ENCODE measurements around the gene SKI. TPM values are rescaled to one million over a fixed set of nuclear protein-coding genes. Genes with fewer than 3 reads are reported as not detected.

SKI gene
- total RNA-seq, 2 experiments from 2014 or later = 4.7 to 11.7 TPM

DNA sequence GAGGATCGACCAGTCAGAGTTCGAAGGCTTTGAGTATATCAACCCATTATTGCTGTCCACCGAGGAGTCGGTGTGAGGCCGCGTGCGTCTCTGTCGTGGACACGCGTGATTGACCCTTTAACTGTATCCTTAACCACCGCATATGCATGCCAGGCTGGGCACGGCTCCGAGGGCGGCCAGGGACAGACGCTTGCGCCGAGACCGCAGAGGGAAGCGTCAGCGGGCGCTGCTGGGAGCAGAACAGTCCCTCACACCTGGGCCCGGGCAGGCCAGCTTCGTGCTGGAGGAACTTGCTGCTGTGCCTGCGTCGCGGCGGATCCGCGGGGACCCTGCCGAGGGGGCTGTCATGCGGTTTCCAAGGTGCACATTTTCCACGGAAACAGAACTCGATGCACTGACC, 43.2 kb upstream of the SKI start:
- Histone ChIP-seq H3K4me3 (ENCODE audit: low read depth, low read length, poor library complexity, severe bottlenecking) (no peak overlapping the region), H3K4me2 (ENCODE audit: low read length) (no peak overlapping the region), H3K9me2 (ENCODE audit: insufficient read depth, low read length) (no peaks in the 10 kb centered on the region), H2AFZ (ENCODE audit: low read length) (no peak overlapping the region), H4K20me1 (ENCODE audit: insufficient read depth, low read length) (no peaks in the 10 kb centered on the region), H3K36me3 (ENCODE audit: insufficient read depth, low read length) (no peaks in the 10 kb centered on the region), H3K4me1 (ENCODE audit: insufficient read depth, low read length, poor library complexity, severe bottlenecking) (peaks cover 11% of the 10 kb centered on the region), H3K9me3 (ENCODE audit: low read length) (no peaks in the 10 kb centered on the region), H3K79me2 (ENCODE audit: insufficient read depth, low read depth, low read length) (no peaks in the 10 kb centered on the region), H3K27ac (ENCODE audit: low read depth, low read length, poor library complexity, severe bottlenecking) (no peak overlapping the region)
- ChIA-PET CTCF (ENCODE audit: unreplicated experiment) (no interaction called here), POLR2A (no interaction called here)
- no TSS peak for BruUV-seq (replicated peaks)
- intact Hi-C loops (cut with micrococcal nuclease; ENCODE audit: unreplicated experiment) = no loop called here
- DNase-seq (ENCODE audit: low spot score) = no peak
- TF ChIP-seq, protein P1, sequence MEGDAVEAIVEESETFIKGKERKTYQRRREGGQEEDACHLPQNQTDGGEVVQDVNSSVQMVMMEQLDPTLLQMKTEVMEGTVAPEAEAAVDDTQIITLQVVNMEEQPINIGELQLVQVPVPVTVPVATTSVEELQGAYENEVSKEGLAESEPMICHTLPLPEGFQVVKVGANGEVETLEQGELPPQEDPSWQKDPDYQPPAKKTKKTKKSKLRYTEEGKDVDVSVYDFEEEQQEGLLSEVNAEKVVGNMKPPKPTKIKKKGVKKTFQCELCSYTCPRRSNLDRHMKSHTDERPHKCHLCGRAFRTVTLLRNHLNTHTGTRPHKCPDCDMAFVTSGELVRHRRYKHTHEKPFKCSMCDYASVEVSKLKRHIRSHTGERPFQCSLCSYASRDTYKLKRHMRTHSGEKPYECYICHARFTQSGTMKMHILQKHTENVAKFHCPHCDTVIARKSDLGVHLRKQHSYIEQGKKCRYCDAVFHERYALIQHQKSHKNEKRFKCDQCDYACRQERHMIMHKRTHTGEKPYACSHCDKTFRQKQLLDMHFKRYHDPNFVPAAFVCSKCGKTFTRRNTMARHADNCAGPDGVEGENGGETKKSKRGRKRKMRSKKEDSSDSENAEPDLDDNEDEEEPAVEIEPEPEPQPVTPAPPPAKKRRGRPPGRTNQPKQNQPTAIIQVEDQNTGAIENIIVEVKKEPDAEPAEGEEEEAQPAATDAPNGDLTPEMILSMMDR (conservative IDR thresholded peaks at IDR 0.05; ENCODE audit: low read length) = no peak
- no peak for TF ChIP-seq EZH2phosphoT487 (IDR thresholded peaks at IDR 0.05; ENCODE audit: borderline replicate concordance, low read depth, low read length)

DNA sequence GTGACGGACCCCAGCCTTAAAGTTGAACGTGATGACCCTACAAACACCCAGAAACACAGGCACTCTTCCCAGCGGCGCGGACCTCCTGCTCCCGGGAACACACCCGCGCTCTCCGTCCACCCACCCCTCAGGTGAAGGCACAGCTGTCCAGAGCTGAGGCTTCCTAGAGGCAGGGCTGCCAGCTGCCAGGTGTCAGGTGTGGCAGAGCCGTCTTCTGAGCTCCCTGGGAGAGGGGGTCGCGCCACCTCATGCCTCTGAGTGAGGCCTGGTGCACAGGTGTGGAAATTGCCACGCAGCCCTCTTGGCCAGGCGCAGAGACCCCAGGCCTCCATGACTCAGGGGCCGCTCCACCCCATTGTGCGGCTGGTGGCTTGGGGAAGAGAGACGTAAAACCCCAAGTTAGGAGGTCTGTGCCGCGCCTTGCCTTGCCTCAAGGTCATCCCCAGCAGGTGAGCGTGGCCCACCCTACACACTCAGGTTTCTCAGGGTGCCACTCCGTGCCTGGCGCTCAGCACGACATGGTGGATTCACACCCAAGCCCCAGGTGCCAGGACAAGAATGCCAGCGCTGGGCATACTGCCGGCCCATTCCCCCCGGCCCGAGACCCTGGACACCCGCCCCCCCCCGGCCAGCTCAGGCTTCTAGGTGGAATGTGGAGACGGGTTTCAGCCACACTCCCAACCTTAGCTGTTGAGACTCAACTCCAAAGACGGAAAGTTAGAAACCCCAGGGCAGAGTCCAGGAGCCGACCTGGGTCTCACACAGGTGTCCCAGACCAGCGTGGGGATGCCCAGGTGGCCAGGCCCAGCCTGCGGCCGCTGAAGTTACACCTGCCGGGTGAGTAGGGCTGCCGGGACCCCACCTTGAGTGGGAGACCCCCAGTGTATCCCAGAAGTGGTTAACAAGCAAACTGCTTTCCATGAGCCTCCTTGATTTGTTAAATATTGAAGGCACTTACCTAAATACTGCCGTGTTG, 42.0 kb upstream of the SKI start:
- Histone ChIP-seq H3K9me2 (ENCODE audit: insufficient read depth, low read length) (no peaks in the 10 kb centered on the region), H3K9me3 (ENCODE audit: low read length) (no peaks in the 10 kb centered on the region), H3K4me1 (ENCODE audit: insufficient read depth, low read length, poor library complexity, severe bottlenecking) (peaks cover 15% of the 10 kb centered on the region), H3K36me3 (ENCODE audit: insufficient read depth, low read length) (no peaks in the 10 kb centered on the region), H2AFZ (ENCODE audit: low read length) (no peak overlapping the region), H3K27ac (ENCODE audit: low read depth, low read length, poor library complexity, severe bottlenecking) (no peak overlapping the region), H4K20me1 (ENCODE audit: insufficient read depth, low read length) (no peaks in the 10 kb centered on the region), H3K4me3 (ENCODE audit: low read depth, low read length, poor library complexity, severe bottlenecking) (no peak overlapping the region), H3K79me2 (ENCODE audit: insufficient read depth, low read depth, low read length) (no peaks in the 10 kb centered on the region), H3K4me2 (ENCODE audit: low read length) (no peak overlapping the region)
- intact Hi-C loops (cut with micrococcal nuclease; ENCODE audit: unreplicated experiment) = no loop called here
- TF ChIP-seq EZH2phosphoT487 (IDR thresholded peaks at IDR 0.05; ENCODE audit: borderline replicate concordance, low read depth, low read length) = no peak
- BruUV-seq (replicated peaks) = no TSS peak
- ChIA-PET POLR2A (no interaction called here), CTCF (ENCODE audit: unreplicated experiment) (no interaction called here)
- no peak for DNase-seq (ENCODE audit: low spot score)

DNA sequence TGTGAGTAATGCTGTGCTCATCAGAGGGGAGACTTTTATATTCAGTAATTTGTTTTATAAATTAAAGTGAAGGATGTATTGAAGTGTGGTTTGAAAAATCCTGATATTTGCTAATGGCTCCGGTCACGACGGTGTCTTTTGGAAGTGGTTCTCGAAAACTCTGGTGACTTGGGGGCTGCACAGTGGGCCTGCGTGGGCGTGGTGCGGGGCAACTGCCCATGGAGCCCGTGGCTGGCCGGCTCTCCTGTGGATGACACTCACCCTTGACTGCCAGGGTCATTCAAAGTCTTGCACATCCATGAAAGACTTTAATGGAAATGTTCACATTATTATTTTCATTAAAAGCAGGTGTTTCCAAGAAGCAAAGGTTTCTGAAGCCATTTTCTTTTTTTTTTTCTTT, 41.2 kb upstream of the SKI start:
- ChIA-PET CTCF (ENCODE audit: unreplicated experiment) (no interaction called here), POLR2A (no interaction called here)
- no peaks in the 10 kb centered on the region for H3K79me2 ChIP-seq (ENCODE audit: insufficient read depth, low read depth, low read length)
- no peak overlapping the region for H3K4me3 ChIP-seq (ENCODE audit: low read depth, low read length, poor library complexity, severe bottlenecking)
- no peak overlapping the region for H3K27ac ChIP-seq (ENCODE audit: low read depth, low read length, poor library complexity, severe bottlenecking)
- H3K9me2 ChIP-seq (ENCODE audit: insufficient read depth, low read length) = no peaks in the 10 kb centered on the region
- H3K36me3 ChIP-seq (ENCODE audit: insufficient read depth, low read length) = no peaks in the 10 kb centered on the region
- H3K4me2 ChIP-seq (ENCODE audit: low read length) = no peak overlapping the region
- H4K20me1 ChIP-seq (ENCODE audit: insufficient read depth, low read length) = no peaks in the 10 kb centered on the region
- BruUV-seq (replicated peaks) = no TSS peak
- no peak overlapping the region for H2AFZ ChIP-seq (ENCODE audit: low read length)
- peaks cover 20% of the 10 kb centered on the region for H3K4me1 ChIP-seq (ENCODE audit: insufficient read depth, low read length, poor library complexity, severe bottlenecking)
- H3K9me3 ChIP-seq (ENCODE audit: low read length) = no peaks in the 10 kb centered on the region
- DNase-seq (ENCODE audit: low spot score) = no peak
- TF ChIP-seq, protein P1 (conservative IDR thresholded peaks at IDR 0.05; ENCODE audit: low read length) = no peak
- TF ChIP-seq EZH2phosphoT487 (IDR thresholded peaks at IDR 0.05; ENCODE audit: borderline replicate concordance, low read depth, low read length) = no peak
- intact Hi-C loops (cut with micrococcal nuclease; ENCODE audit: unreplicated experiment) = no loop called here

Data from OCI-LY7 (cell line).